ENCODE data around the gene GDF2. TPM values are rescaled to one million over a fixed set of nuclear protein-coding genes. Genes with fewer than 3 reads are reported as not detected.
A peak's percentile ranks its signal among the peaks of the same experiment; 100 is the strongest.

The GDF2 gene
- total and polyA plus RNA-seq, 4 experiments from 2014 or later: not detected

GRCh38 chr10:47347303-47347675 is 25.0 kb downstream of the GDF2 start:
- Mint-ChIP-seq H3K4me1 (no peaks in the 10 kb centered on the region), H3K36me3 (no peaks in the 10 kb centered on the region), H3K27me3 (no peaks in the 10 kb centered on the region), H3K9me3 (no peaks in the 10 kb centered on the region), H3K27ac (no peak overlapping the region), H3K4me3 (no peak overlapping the region)
- POLR2A ChIA-PET (ENCODE audit: partially characterized antibody): no interaction called here
- no peak overlapping the region for H3K27ac ChIP-seq (ENCODE audit: low read depth, low read length)
- no peaks in the 10 kb centered on the region for H3K4me1 ChIP-seq (ENCODE audit: insufficient read depth, low read length)
- H3K36me3 ChIP-seq (ENCODE audit: insufficient read depth, low read length): no peaks in the 10 kb centered on the region
- no peaks in the 10 kb centered on the region for H3K9me3 ChIP-seq (ENCODE audit: control insufficient read depth in 1 of 2, low read length in 2 of 2)
- no peaks in the 10 kb centered on the region for H3K27me3 ChIP-seq (ENCODE audit: insufficient read depth, low read length)
- CTCF ChIA-PET (ENCODE audit: partially characterized antibody): interaction anchor here (0.7 to 1.1 kb wide), 3 partner anchors 10 to 323 kb away, joined by 3 to 5 read pairs (median 3); no protein-coding TSS in a partner anchor
- no peak for DNase-seq
- intact Hi-C loops (cut with micrococcal nuclease): no loop called here
- H3K4me3 ChIP-seq (ENCODE audit: low read length in 2 of 2): no peak overlapping the region

- POLR2A ChIA-PET (ENCODE audit: partially characterized antibody): no interaction called here
- no peaks in the 10 kb centered on the region for H3K4me1 ChIP-seq (ENCODE audit: insufficient read depth, low read length)
Observed at GRCh38 chr10:47348138-47348651, 25.9 kb downstream of the GDF2 start, which contains the start of gene RBP3. RBP3 (plus strand) TSS chr10:47348363; CDS start chr10:47348485, 122 bp downstream.

GRCh38 chr10:47348661-47349470 is 26.6 kb downstream of the GDF2 start:
- Histone ChIP-seq H3K4me3 (ENCODE audit: low read length in 2 of 2) (no peak overlapping the region), H3K27ac (ENCODE audit: low read depth, low read length) (no peak overlapping the region), H3K4me1 (ENCODE audit: insufficient read depth, low read length) (no peaks in the 10 kb centered on the region), H3K36me3 (ENCODE audit: insufficient read depth, low read length) (no peaks in the 10 kb centered on the region), H3K9me3 (ENCODE audit: control insufficient read depth in 1 of 2, low read length in 2 of 2) (no peaks in the 10 kb centered on the region), H3K27me3 (ENCODE audit: insufficient read depth, low read length) (no peaks in the 10 kb centered on the region)
- H3K9me3 Mint-ChIP-seq: no peaks in the 10 kb centered on the region
- intact Hi-C loops (cut with micrococcal nuclease): no loop called here
- CTCF ChIA-PET (ENCODE audit: partially characterized antibody): no interaction called here
- POLR2A ChIA-PET (ENCODE audit: partially characterized antibody): no interaction called here
- H3K36me3 Mint-ChIP-seq: no peaks in the 10 kb centered on the region
- no peak overlapping the region for H3K27ac Mint-ChIP-seq
- no peaks in the 10 kb centered on the region for H3K27me3 Mint-ChIP-seq
- no peak for DNase-seq
- H3K4me3 Mint-ChIP-seq: no peak overlapping the region
- no peaks in the 10 kb centered on the region for H3K4me1 Mint-ChIP-seq

More at GRCh38 chr10:47348138-47348651, 25.9 kb downstream of the GDF2 start, which contains the start of gene RBP3:
- Mint-ChIP-seq H3K27ac (peak within 1 kb of the TSS in 1 of 7 donors; percentile 20), H3K9me3 (no peaks in the 10 kb centered on the region), H3K27me3 (no peaks in the 10 kb centered on the region), H3K4me3 (no peak within 1 kb of the TSS), H3K4me1 (no peaks in the 10 kb centered on the region), H3K36me3 (no peaks in the 10 kb centered on the region)
- CTCF ChIA-PET (ENCODE audit: partially characterized antibody): interaction anchor here (0.7 kb wide), 1 partner anchor 35 kb away, joined by 3 read pairs; no protein-coding TSS in a partner anchor
- intact Hi-C loops (cut with micrococcal nuclease): no loop called here
- Histone ChIP-seq H3K36me3 (ENCODE audit: insufficient read depth, low read length) (no peaks in the 10 kb centered on the region), H3K9me3 (ENCODE audit: control insufficient read depth in 1 of 2, low read length in 2 of 2) (no peaks in the 10 kb centered on the region), H3K4me3 (ENCODE audit: low read length in 2 of 2) (no peak within 1 kb of the TSS), H3K27ac (ENCODE audit: low read depth, low read length) (no peak within 1 kb of the TSS), H3K27me3 (ENCODE audit: insufficient read depth, low read length) (no peaks in the 10 kb centered on the region)
- DNase-seq: no peak

GRCh38 chr10:47349516-47349915 is 27.3 kb downstream of the GDF2 start:
- no peak overlapping the region for H3K27ac ChIP-seq (ENCODE audit: low read depth, low read length)
- no peaks in the 10 kb centered on the region for H3K9me3 ChIP-seq (ENCODE audit: control insufficient read depth in 1 of 2, low read length in 2 of 2)
- no peaks in the 10 kb centered on the region for H3K27me3 Mint-ChIP-seq
- no peaks in the 10 kb centered on the region for H3K36me3 Mint-ChIP-seq
- CTCF ChIA-PET (ENCODE audit: partially characterized antibody): no interaction called here
- H3K4me1 ChIP-seq (ENCODE audit: insufficient read depth, low read length): no peaks in the 10 kb centered on the region
- no peak overlapping the region for H3K4me3 Mint-ChIP-seq
- intact Hi-C loops (cut with micrococcal nuclease): no loop called here
- no peaks in the 10 kb centered on the region for H3K27me3 ChIP-seq (ENCODE audit: insufficient read depth, low read length)
- DNase-seq: no peak
- H3K36me3 ChIP-seq (ENCODE audit: insufficient read depth, low read length): no peaks in the 10 kb centered on the region
- no peaks in the 10 kb centered on the region for H3K9me3 Mint-ChIP-seq
- no peaks in the 10 kb centered on the region for H3K4me1 Mint-ChIP-seq
- no peak overlapping the region for H3K27ac Mint-ChIP-seq
- H3K4me3 ChIP-seq (ENCODE audit: low read length in 2 of 2): no peak overlapping the region
- POLR2A ChIA-PET (ENCODE audit: partially characterized antibody): no interaction called here

GRCh38 chr10:47349941-47350371 is 27.7 kb downstream of the GDF2 start:
- Mint-ChIP-seq H3K27me3 (no peaks in the 10 kb centered on the region), H3K27ac (no peak overlapping the region), H3K36me3 (no peaks in the 10 kb centered on the region), H3K9me3 (no peaks in the 10 kb centered on the region), H3K4me3 (no peak overlapping the region), H3K4me1 (no peaks in the 10 kb centered on the region)
- Histone ChIP-seq H3K4me3 (ENCODE audit: low read length in 2 of 2) (no peak overlapping the region), H3K9me3 (ENCODE audit: control insufficient read depth in 1 of 2, low read length in 2 of 2) (no peaks in the 10 kb centered on the region), H3K36me3 (ENCODE audit: insufficient read depth, low read length) (no peaks in the 10 kb centered on the region), H3K27me3 (ENCODE audit: insufficient read depth, low read length) (no peaks in the 10 kb centered on the region), H3K27ac (ENCODE audit: low read depth, low read length) (no peak overlapping the region), H3K4me1 (ENCODE audit: insufficient read depth, low read length) (no peaks in the 10 kb centered on the region)
- DNase-seq: no peak
- intact Hi-C loops (cut with micrococcal nuclease): no loop called here
- CTCF ChIA-PET (ENCODE audit: partially characterized antibody): interaction anchor here (1.2 kb wide), 1 partner anchor 9 kb away, joined by 4 read pairs; no protein-coding TSS in a partner anchor
- POLR2A ChIA-PET (ENCODE audit: partially characterized antibody): no interaction called here

- Histone ChIP-seq H3K36me3 (ENCODE audit: insufficient read depth, low read length) (no peaks in the 10 kb centered on the region), H3K27me3 (ENCODE audit: insufficient read depth, low read length) (no peaks in the 10 kb centered on the region), H3K9me3 (ENCODE audit: control insufficient read depth in 1 of 2, low read length in 2 of 2) (no peaks in the 10 kb centered on the region), H3K4me1 (ENCODE audit: insufficient read depth, low read length) (no peaks in the 10 kb centered on the region), H3K27ac (ENCODE audit: low read depth, low read length) (no peak overlapping the region), H3K4me3 (ENCODE audit: low read length in 2 of 2) (no peak overlapping the region)
- Mint-ChIP-seq H3K27me3 (no peaks in the 10 kb centered on the region), H3K36me3 (no peaks in the 10 kb centered on the region), H3K4me1 (no peaks in the 10 kb centered on the region), H3K9me3 (no peaks in the 10 kb centered on the region), H3K4me3 (no peak overlapping the region), H3K27ac (no peak overlapping the region)
- DNase-seq: no peak
- CTCF ChIA-PET (ENCODE audit: partially characterized antibody): interaction anchor here (1.2 kb wide), 1 partner anchor 10 kb away, joined by 4 read pairs; no protein-coding TSS in a partner anchor
- intact Hi-C loops (cut with micrococcal nuclease): no loop called here
- POLR2A ChIA-PET (ENCODE audit: partially characterized antibody): no interaction called here
Observed at GRCh38 chr10:47350671-47351640, 28.7 kb downstream of the GDF2 start.
